SK-N-SH (cell line): ENCODE data around the gene CACFD1. TPM values are rescaled to one million over a fixed set of nuclear protein-coding genes. Genes with fewer than 3 reads are reported as not detected.

Source experiments
- CTCF ChIA-PET: fragments of 300-600, 350-600 bp; formaldehyde crosslinking; extraction: SDS; loops from one replicate; lab custom pipeline; 2021; lab: Yijun Ruan, JAX
- POLR2A ChIA-PET: fragments of 350-600 bp; sonication (Branson Sonifier 250); formaldehyde crosslinking; extraction: SDS; loops from one replicate; lab custom pipeline; 2020; ENCODE audit warnings: antibody characterized with exemption, inconsistent platforms; lab: Yijun Ruan, JAX
- DNase-seq: peaks from one replicate; pipeline ENCODE4 v3.0.0; 2012
- H2AFZ ChIP-seq: fragments of 200-600 bp; sonication (generic); 2 replicates; pipeline ENCODE4 v1.8.1; 2016; ENCODE audit warnings: antibody characterized with exemption, mild to moderate bottlenecking, low read depth
- H3F3A ChIP-seq: fragments of 200-600 bp; sonication (generic); replicated peaks from 2 replicates; pipeline ENCODE3; 2016; ENCODE audit warnings: antibody characterized with exemption, mild to moderate bottlenecking; ENCODE audit not compliant: insufficient read depth
- H3K27ac ChIP-seq, 2 experiments: fragments of 200-500 bp in 1 of 2; fragments of 200-600 bp in 1 of 2; sonication (Bioruptor generic) in 1 of 2; sonication (generic), shearing (Covaris generic) in 1 of 2; 2 replicates each; pipeline versions ENCODE4 v1.5.1 to v1.6.1; 2014 to 2016; ENCODE audit warnings: low read depth in 2 of 2, inconsistent platforms in 1 of 2, low read length in 1 of 2, mild to moderate bottlenecking in 1 of 2, mixed read lengths in 1 of 2
- H3K27me3 ChIP-seq: fragments of 200-600 bp; sonication (generic), shearing (Covaris generic); 2 replicates; pipeline ENCODE4 v1.6.1; 2016; ENCODE audit warnings: mixed run types; ENCODE audit not compliant: insufficient read depth
- H3K36me3 ChIP-seq, 2 experiments: fragments of 200-500 bp in 1 of 2; fragments of 200-600 bp in 1 of 2; sonication (Bioruptor generic) in 1 of 2; sonication (generic) in 1 of 2; replicated peaks in 1 of 2; 2 replicates each; pipeline versions ENCODE3 to v1.5.1; 2014 to 2016; ENCODE audit warnings: low read length in 1 of 2, mild to moderate bottlenecking in 1 of 2; ENCODE audit not compliant: insufficient read depth in 2 of 2, control insufficient read depth in 1 of 2
- H3K4me1 ChIP-seq, 2 experiments: fragments of 200-500 bp in 1 of 2; fragments of 200-600 bp in 1 of 2; sonication (Bioruptor generic) in 1 of 2; sonication (generic), shearing (Covaris generic) in 1 of 2; 2 replicates each; pipeline versions ENCODE4 v1.5.1 to v1.6.1; 2014 to 2016; ENCODE audit warnings: low read depth in 1 of 2, low read length in 1 of 2, mixed run types in 1 of 2; ENCODE audit not compliant: insufficient read depth in 2 of 2, control insufficient read depth in 1 of 2
- H3K4me2 ChIP-seq: fragments of 200-600 bp; sonication (generic), shearing (Covaris generic); 2 replicates; pipeline ENCODE4 v1.6.1; 2017; ENCODE audit warnings: mixed run types
- H3K4me3 ChIP-seq, 2 experiments: fragments of 200-500 bp in 1 of 2; fragments of 200-600 bp in 1 of 2; sonication (Bioruptor generic) in 1 of 2; sonication (generic), shearing (Covaris generic) in 1 of 2; 2 replicates each; pipeline versions ENCODE4 v1.5.1 to v1.8.1; 2014 to 2016; ENCODE audit warnings: low read depth in 2 of 2, inconsistent platforms in 1 of 2, low read length in 1 of 2, mild to moderate bottlenecking in 1 of 2, mixed read lengths in 1 of 2, moderate library complexity in 1 of 2
- H3K79me2 ChIP-seq: fragments of 200-600 bp; sonication (generic); 2 replicates; pipeline ENCODE4 v1.8.1; 2017; ENCODE audit warnings: mild to moderate bottlenecking; ENCODE audit not compliant: insufficient read depth
- H3K9ac ChIP-seq: fragments of 200-600 bp; sonication (generic); 2 replicates; pipeline ENCODE4 v1.6.1; 2017; ENCODE audit warnings: mixed run types
- H3K9me2 ChIP-seq: fragments of 200-600 bp; sonication (generic); 2 replicates; pipeline ENCODE4 v1.6.1; 2017; ENCODE audit warnings: mixed run types
- H3K9me3 ChIP-seq: fragments of 200-600 bp; sonication (generic); 2 replicates; pipeline ENCODE4 v1.6.1; 2017; ENCODE audit warnings: mixed run types, mild to moderate bottlenecking, moderate library complexity
- H4K20me1 ChIP-seq: fragments of 200-600 bp; sonication (generic); 2 replicates; pipeline ENCODE4 v1.6.1; 2017; ENCODE audit warnings: mild to moderate bottlenecking, mixed run types; ENCODE audit not compliant: insufficient read depth
- CHD2 ChIP-seq: fragments of 150-350 bp; IDR thresholded peaks from 2 replicates; pipeline ENCODE4 v1.6.1; 2018; ENCODE audit warnings: low read length; ENCODE audit not compliant: partially characterized antibody
- CTCF ChIP-seq: fragments of 200-600 bp; sonication (generic); IDR thresholded peaks from 2 replicates; pipeline ENCODE4 v1.6.1; 2017; ENCODE audit warnings: antibody characterized with exemption, mild to moderate bottlenecking, moderate library complexity
- EZH2phosphoT487 ChIP-seq: fragments of 200-600 bp; sonication (generic); IDR thresholded peaks from 2 replicates; pipeline ENCODE4 v1.6.1; 2017; ENCODE audit warnings: low read depth, mixed run types, mild to moderate bottlenecking, antibody characterized with exemption, moderate library complexity, borderline replicate concordance
- FOXJ3 ChIP-seq: sonication (generic); formaldehyde crosslinking; IDR thresholded peaks from 2 replicates; pipeline ENCODE4 v1.5.1; 2020; ENCODE audit warnings: mild to moderate bottlenecking, missing genetic modification reagents
- GABPA ChIP-seq: IDR thresholded peaks from 2 replicates; pipeline ENCODE4 v1.4.0; 2012; ENCODE audit warnings: low read depth, mild to moderate bottlenecking
- JUND ChIP-seq: IDR thresholded peaks from 2 replicates; pipeline ENCODE4 v1.4.0; 2012
- MEF2A ChIP-seq: IDR thresholded peaks from 2 replicates; pipeline ENCODE4 v1.4.0; 2012; ENCODE audit warnings: low read depth, borderline replicate concordance
- MXI1 ChIP-seq: IDR thresholded peaks from 2 replicates; pipeline ENCODE4 v1.6.1; 2012; ENCODE audit warnings: mild to moderate bottlenecking, low read depth, low read length, improper control_type of control experiment
- RAD21 ChIP-seq: IDR thresholded peaks from 2 replicates; pipeline ENCODE4 v1.6.1; 2012; ENCODE audit warnings: mild to moderate bottlenecking, low read length
- RCOR1 ChIP-seq: fragments of 150-350 bp; IDR thresholded peaks from 2 replicates; pipeline ENCODE4 v1.6.1; 2017; ENCODE audit warnings: antibody characterized with exemption, low read length
- REST ChIP-seq: IDR thresholded peaks from 2 replicates; pipeline ENCODE4 v1.6.1; 2012; ENCODE audit warnings: mild to moderate bottlenecking, low read depth, low read length, moderate library complexity
- SIN3A ChIP-seq: IDR thresholded peaks from 2 replicates; pipeline ENCODE4 v1.6.1; 2012; ENCODE audit warnings: low read depth, mild to moderate bottlenecking, low read length, moderate library complexity, borderline replicate concordance
- TCF12 ChIP-seq: IDR thresholded peaks from 2 replicates; pipeline ENCODE4 v1.4.0; 2012
- ZBTB33 ChIP-seq: IDR thresholded peaks from 2 replicates; pipeline ENCODE4 v1.4.0; 2012; ENCODE audit warnings: low read depth, borderline replicate concordance
- WGBS: methylation state at CpG from one replicate; pipeline ENCODE4 v1.1.6; 2017; ENCODE audit warnings: low lambda C conversion rate; 5-methylcytosine and 5-hydroxymethylcytosine counted together
- polyA plus RNA-seq, 3 experiments: library from polyadenylated mRNA; depleted of rRNA; stranded (reverse); fragments of >200 nt; gene quantifications; 2 replicates each; pipeline ENCODE4 v1.2.3, GENCODE V29; 2012

CACFD1 gene
- polyA plus RNA-seq, 1 of the 3 experiments (the other 2 are of a cell fraction) = 16.8 TPM

- no peaks in the 10 kb centered on the region for H3K79me2 ChIP-seq
- H3K27ac ChIP-seq = no peak overlapping the region
- H4K20me1 ChIP-seq = no peaks in the 10 kb centered on the region
- no peaks in the 10 kb centered on the region for H3K27me3 ChIP-seq
- DNase-seq = no peak
- TF ChIP-seq JUND (no peak), SIN3A (no peak), CHD2 (no peak), MEF2A (no peak), GABPA (no peak), EZH2phosphoT487 (no peak), MXI1 (no peak), REST (no peak), CTCF (no peak), RAD21 (no peak), TCF12 (no peak), FOXJ3 (no peak), RCOR1 (no peak), ZBTB33 (no peak)
- CTCF ChIA-PET = no interaction called here
- H3K4me2 ChIP-seq = no peak overlapping the region
- POLR2A ChIA-PET = interaction anchor here (2.0 kb wide), 1 partner anchor 8 kb away, joined by 8 read pairs; the partner anchor contains the start of gene SLC2A6
- no peak overlapping the region for H2AFZ ChIP-seq
- no peaks in the 10 kb centered on the region for H3K9me3 ChIP-seq
- WGBS = 87% methylated on average over 7 of the region's 16 CpGs
- no peak overlapping the region for H3K4me3 ChIP-seq
- H3F3A ChIP-seq = peaks cover 9% of the 10 kb centered on the region
- H3K4me1 ChIP-seq = peaks cover 0 to 7% of the 10 kb centered on the region in 2 experiments; a peak in 1 of 4 replicates
- H3K36me3 ChIP-seq = peaks cover 0 to 23% of the 10 kb centered on the region in 2 experiments
- H3K9ac ChIP-seq = no peak overlapping the region
- H3K9me2 ChIP-seq = no peaks in the 10 kb centered on the region
Measured at GRCh38 chr9:133470427-133470924, 10.7 kb downstream of the CACFD1 start.
